Measurements from ENCODE around the gene HTR7. TPM values are rescaled to one million over a fixed set of nuclear protein-coding genes. Genes with fewer than 3 reads are reported as not detected.

HTR7 gene
- total and polyA plus RNA-seq, 9 of the 15 experiments (the other 6 are each of a cell fraction or from before 2014, with no cell fraction given) = 0.07 to 0.33 (median 0.18) TPM

DNA sequence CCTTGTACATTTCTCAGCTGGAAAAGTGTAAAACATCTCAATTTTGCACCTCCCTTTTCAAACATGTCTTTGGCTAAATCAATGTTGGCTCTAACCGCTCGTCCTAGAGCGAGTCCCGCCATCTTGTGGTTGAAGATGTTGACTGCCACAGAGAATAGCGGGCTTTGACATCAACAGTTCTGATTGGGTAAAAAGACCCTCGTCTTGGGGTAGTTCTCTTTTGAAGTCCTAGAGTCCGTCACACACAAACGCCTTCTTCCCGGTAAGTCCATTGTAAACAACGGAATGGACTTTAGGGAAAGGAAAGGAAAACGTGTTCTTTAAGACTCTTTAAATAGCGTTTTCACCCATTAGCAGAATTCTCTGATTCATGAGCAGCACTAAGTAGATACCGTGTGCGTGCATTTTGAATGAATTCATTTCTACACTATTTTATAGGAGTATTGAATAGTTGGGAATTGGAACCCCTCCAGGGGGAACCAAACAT is 13.5 kb upstream of the HTR7 start (continued):
- TF ChIP-seq, protein P1, sequence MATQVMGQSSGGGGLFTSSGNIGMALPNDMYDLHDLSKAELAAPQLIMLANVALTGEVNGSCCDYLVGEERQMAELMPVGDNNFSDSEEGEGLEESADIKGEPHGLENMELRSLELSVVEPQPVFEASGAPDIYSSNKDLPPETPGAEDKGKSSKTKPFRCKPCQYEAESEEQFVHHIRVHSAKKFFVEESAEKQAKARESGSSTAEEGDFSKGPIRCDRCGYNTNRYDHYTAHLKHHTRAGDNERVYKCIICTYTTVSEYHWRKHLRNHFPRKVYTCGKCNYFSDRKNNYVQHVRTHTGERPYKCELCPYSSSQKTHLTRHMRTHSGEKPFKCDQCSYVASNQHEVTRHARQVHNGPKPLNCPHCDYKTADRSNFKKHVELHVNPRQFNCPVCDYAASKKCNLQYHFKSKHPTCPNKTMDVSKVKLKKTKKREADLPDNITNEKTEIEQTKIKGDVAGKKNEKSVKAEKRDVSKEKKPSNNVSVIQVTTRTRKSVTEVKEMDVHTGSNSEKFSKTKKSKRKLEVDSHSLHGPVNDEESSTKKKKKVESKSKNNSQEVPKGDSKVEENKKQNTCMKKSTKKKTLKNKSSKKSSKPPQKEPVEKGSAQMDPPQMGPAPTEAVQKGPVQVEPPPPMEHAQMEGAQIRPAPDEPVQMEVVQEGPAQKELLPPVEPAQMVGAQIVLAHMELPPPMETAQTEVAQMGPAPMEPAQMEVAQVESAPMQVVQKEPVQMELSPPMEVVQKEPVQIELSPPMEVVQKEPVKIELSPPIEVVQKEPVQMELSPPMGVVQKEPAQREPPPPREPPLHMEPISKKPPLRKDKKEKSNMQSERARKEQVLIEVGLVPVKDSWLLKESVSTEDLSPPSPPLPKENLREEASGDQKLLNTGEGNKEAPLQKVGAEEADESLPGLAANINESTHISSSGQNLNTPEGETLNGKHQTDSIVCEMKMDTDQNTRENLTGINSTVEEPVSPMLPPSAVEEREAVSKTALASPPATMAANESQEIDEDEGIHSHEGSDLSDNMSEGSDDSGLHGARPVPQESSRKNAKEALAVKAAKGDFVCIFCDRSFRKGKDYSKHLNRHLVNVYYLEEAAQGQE (IDR thresholded peaks at IDR 0.05; ENCODE audit: borderline replicate concordance) = peak; percentile 21; the same call in 1 of the 2 replicates
- TF ChIP-seq, protein P1 (CRISPR knock-in tag; IDR thresholded peaks at IDR 0.05; ENCODE audit: low read depth) = no peak
- TF ChIP-seq, protein P2, sequence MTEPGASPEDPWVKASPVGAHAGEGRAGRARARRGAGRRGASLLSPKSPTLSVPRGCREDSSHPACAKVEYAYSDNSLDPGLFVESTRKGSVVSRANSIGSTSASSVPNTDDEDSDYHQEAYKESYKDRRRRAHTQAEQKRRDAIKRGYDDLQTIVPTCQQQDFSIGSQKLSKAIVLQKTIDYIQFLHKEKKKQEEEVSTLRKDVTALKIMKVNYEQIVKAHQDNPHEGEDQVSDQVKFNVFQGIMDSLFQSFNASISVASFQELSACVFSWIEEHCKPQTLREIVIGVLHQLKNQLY (CRISPR knock-in tag; conservative IDR thresholded peaks at IDR 0.05) = no peak
- TF ChIP-seq PML (IDR thresholded peaks at IDR 0.05; ENCODE audit: low read length) = 0 out of 2 replicates have a peak, but pooled peaks have one; percentile 15
- TF ChIP-seq HNRNPL (IDR thresholded peaks at IDR 0.05; ENCODE audit: low read depth, low read length) = no peak
- no peak for TF ChIP-seq SMAD3 (CRISPR knock-in tag; conservative IDR thresholded peaks at IDR 0.05)
- TF ChIP-seq ATF1 (CRISPR knock-in tag; IDR thresholded peaks at IDR 0.05) = no peak
- TF ChIP-seq ATF1 (tag; IDR thresholded peaks at IDR 0.05) = peak; percentile 41; the same call in 1 of the 2 replicates
- TF ChIP-seq BCLAF1 (IDR thresholded peaks at IDR 0.05; ENCODE audit: borderline replicate concordance in 1 of 2, control insufficient read depth in 1 of 2, low read depth in 2 of 2, low read length in 1 of 2) = no peak
- TF ChIP-seq DPF2 (IDR thresholded peaks at IDR 0.05) = no peak
- no peak for TF ChIP-seq LCOR (CRISPR knock-in tag; IDR thresholded peaks at IDR 0.05)

Data from K562 (cell line).